GM18507 (cell line): ENCODE data around the gene FRA10AC1.

Experiments
- DNase-seq: peaks from one replicate; pipeline ENCODE4 v3.0.0; 2011; ENCODE audit warnings: low read depth; ENCODE audit not compliant: insufficient read length; ENCODE audit errors: extremely low spot score
- FAIRE-seq: peaks from 2 replicates; lab custom pipeline; 2011; peaks lifted over from hg19 to GRCh38; lab: Jason Lieb, UNC

The FRA10AC1 gene

DNA sequence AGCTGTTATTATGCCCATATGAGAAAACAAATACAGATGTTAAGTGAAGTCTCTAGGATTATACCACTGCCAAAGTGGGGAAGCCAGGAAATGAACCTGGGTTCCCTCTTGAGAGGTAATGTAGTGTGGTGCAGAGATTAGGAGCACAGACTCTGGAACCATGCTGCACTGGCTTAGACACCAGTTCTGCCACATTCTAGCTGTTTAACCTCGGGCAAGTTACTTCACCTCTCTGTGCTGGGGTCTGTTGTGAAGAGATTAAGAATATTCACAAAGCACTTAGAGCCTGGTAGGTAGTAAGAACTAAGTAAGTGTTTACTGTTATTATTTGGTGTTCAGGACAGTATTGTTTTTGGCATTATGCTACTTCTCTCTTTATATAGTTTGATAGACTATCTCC is 48.2 kb downstream of the FRA10AC1 start:
- FAIRE-seq (no peak), DNase-seq (no peak)

- FAIRE-seq = no peak
- DNase-seq = no peak
These were observed 49.5 kb downstream of the FRA10AC1 start for GRCh38 chr10:93652857-93653256.

- no peak for DNase-seq
- no peak for FAIRE-seq
These were observed 62.6 kb downstream of the FRA10AC1 start for GRCh38 chr10:93639791-93640190.

DNA sequence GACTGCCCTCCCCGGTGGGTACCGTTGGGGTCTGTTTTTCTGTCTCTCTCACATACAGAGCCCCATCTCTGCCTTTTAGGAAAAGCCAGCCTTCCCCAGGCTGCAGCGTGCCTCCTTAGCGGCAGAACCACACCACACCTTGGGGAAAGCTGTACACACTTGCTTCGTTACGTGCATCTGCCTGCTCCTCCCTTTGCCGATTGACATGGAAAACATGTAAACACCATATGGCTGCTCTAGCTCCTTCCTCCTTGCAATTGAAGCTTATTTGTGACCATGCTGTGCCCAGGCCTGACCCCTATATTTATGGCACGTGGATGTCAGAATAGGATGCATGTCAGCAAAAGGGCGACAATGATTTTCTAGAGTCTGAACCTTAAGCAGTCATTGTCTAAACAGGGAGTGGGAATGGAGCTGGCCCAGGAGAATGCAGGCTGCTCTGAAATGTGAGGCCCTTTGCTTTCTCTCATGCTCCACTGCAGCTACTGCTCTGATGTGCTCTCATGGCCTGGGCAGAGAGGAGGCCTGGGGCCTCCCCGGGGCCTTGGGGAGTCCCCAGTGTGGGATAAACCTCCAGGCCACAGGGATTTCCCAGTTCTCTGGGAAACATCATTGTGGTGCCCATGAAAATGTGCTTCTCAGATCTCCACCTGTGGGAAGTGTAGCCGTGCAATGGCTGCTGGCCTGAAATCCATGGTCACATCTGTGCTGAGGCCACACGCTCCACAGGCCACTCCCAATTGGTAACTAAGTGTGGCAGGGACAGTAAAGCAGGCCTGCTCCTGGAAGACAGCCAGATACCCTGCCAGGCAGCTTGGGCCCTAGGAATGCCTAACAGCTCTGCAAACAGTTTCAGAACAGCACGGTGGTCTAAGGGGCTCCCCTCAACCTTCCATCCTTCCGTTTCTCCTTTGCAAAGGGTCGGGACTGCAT is 71.5 kb downstream of the FRA10AC1 start:
- FAIRE-seq (no peak), DNase-seq (no peak)

GRCh38 chr10:93629647-93630305 is 72.6 kb downstream of the FRA10AC1 start:
- FAIRE-seq (no peak), DNase-seq (no peak)

- DNase-seq (no peak), FAIRE-seq (no peak)
These were observed 73.5 kb downstream of the FRA10AC1 start for GRCh38 chr10:93628858-93629257.

- no peak for FAIRE-seq
- DNase-seq = no peak
These were observed 79.5 kb downstream of the FRA10AC1 start for GRCh38 chr10:93622942-93623341.

GRCh38 chr10:93620925-93621324 is 81.5 kb downstream of the FRA10AC1 start:
- no peak for DNase-seq
- FAIRE-seq = no peak
